HepG2 (cell line): ENCODE results near the gene DGUOK. TPM values are rescaled to one million over a fixed set of nuclear protein-coding genes. Genes with fewer than 3 reads are reported as not detected.

Experiments
- ATAC-seq: fragments of 200-7000 bp; cut with Tn5 transposase; 3 replicates; pipeline ENCODE4 v1.9.1; 2020; ENCODE audit warnings: mild to moderate bottlenecking, moderate library complexity
- BruUV-seq: library from RNA; stranded (reverse); fragments of 400-500 nt; replicated peaks from 2 replicates; lab custom pipeline; 2021; lab: Mats Ljungman, UMichigan
- CTCF ChIA-PET: fragments of 300-600 bp; formaldehyde crosslinking; extraction: SDS; loops from one replicate; lab custom pipeline; 2021; ENCODE audit warnings: low total read pairs, inconsistent platforms, low intra/inter-chr PET ratio; lab: Yijun Ruan, JAX
- POLR2A ChIA-PET: fragments of 350-600 bp; sonication (Branson Sonifier 250); formaldehyde crosslinking; loops from one replicate; lab custom pipeline; 2020; ENCODE audit warnings: antibody characterized with exemption, inconsistent platforms; lab: Yijun Ruan, JAX
- DNase-seq: peaks from one replicate; pipeline ENCODE4 v3.0.0-alpha.2; 2015; ENCODE audit warnings: low spot score
- FAIRE-seq: peaks from 3 replicates; lab custom pipeline; 2011; peaks lifted over from hg19 to GRCh38; lab: Jason Lieb, UNC
- H2AFZ ChIP-seq: one replicate; pipeline ENCODE4 v1.6.1; 2011; ENCODE audit warnings: low read length, inconsistent platforms
- H3K27ac ChIP-seq: fragments of 300-600 bp; 3 replicates; pipeline ENCODE4 v1.8.0; 2011; ENCODE audit warnings: mixed run types, mild to moderate bottlenecking, mixed read lengths, low read length, inconsistent platforms; ENCODE audit not compliant: insufficient read depth; ENCODE audit errors: extremely low read length
- H3K27me3 ChIP-seq, 2 experiments: fragments of 200-600 bp in 1 of 2; 2 replicates in 1 of 2; 3 replicates in 1 of 2; pipeline versions ENCODE4 v1.6.0 to v1.8.0; 2011; ENCODE audit warnings: low read length in 2 of 2, mild to moderate bottlenecking in 2 of 2, moderate library complexity in 2 of 2, inconsistent platforms in 1 of 2; ENCODE audit not compliant: insufficient read depth in 2 of 2, control insufficient read depth in 1 of 2
- H3K36me3 ChIP-seq, 2 experiments: fragments of 200-600 bp in 1 of 2; replicated peaks in 1 of 2; 2 replicates in 1 of 2; 3 replicates in 1 of 2; pipeline versions ENCODE4 v1.5.1 to v1.8.0; 2011; ENCODE audit warnings: low read length in 2 of 2, inconsistent platforms in 1 of 2; ENCODE audit not compliant: insufficient read depth in 2 of 2, control insufficient read depth in 1 of 2
- H3K4me1 ChIP-seq: 2 replicates; pipeline ENCODE4 v1.5.1; 2012; ENCODE audit warnings: low read length, inconsistent platforms; ENCODE audit not compliant: insufficient read depth
- H3K4me2 ChIP-seq: 2 replicates; pipeline ENCODE4 v1.6.0; 2011; ENCODE audit warnings: low read depth, low read length, inconsistent platforms
- H3K4me3 ChIP-seq, 3 experiments: fragments of 200-600 bp in 1 of 3; sonication (generic), shearing (Covaris generic) in 1 of 3; replicated peaks in 1 of 3; 2 replicates each; pipeline ENCODE4 v1.5.1; 2011 to 2016; ENCODE audit warnings: low read length in 3 of 3, inconsistent platforms in 2 of 3, low read depth in 2 of 3, mild to moderate bottlenecking in 2 of 3, control low read depth in 1 of 3, mixed read lengths in 1 of 3; ENCODE audit not compliant: insufficient read depth in 1 of 3
- H3K79me2 ChIP-seq: one replicate; pipeline ENCODE4 v1.6.1; 2011; ENCODE audit warnings: low read length, inconsistent platforms; ENCODE audit not compliant: insufficient read depth
- H3K9ac ChIP-seq: 2 replicates; pipeline ENCODE4 v1.6.0; 2011; ENCODE audit warnings: mild to moderate bottlenecking, low read depth, low read length, inconsistent platforms; ENCODE audit not compliant: insufficient read depth
- H3K9me3 ChIP-seq: 2 replicates; pipeline ENCODE4 v1.5.1; 2012; ENCODE audit warnings: mild to moderate bottlenecking, low read length
- H4K20me1 ChIP-seq: 2 replicates; pipeline ENCODE4 v1.6.0; 2011; ENCODE audit warnings: inconsistent platforms, mild to moderate bottlenecking, low read length, moderate library complexity; ENCODE audit not compliant: insufficient read depth
- DMTF1 ChIP-seq: sonication (generic); formaldehyde crosslinking; IDR thresholded peaks from 2 replicates; pipeline ENCODE4 v1.4.0; 2020; ENCODE audit warnings: mild to moderate bottlenecking, missing genetic modification reagents
- MATR3 ChIP-seq: sonication (generic); formaldehyde crosslinking; IDR thresholded peaks from 2 replicates; pipeline ENCODE4 v1.4.0; 2020; ENCODE audit warnings: missing genetic modification reagents
- MEIS1 ChIP-seq: sonication (generic); formaldehyde crosslinking; IDR thresholded peaks from 2 replicates; pipeline ENCODE4 v1.9.0; 2021; ENCODE audit warnings: mild to moderate bottlenecking, missing genetic modification reagents, moderate library complexity, borderline replicate concordance
- MTA3 ChIP-seq: sonication (generic); formaldehyde crosslinking; IDR thresholded peaks from 2 replicates; pipeline ENCODE4 v1.4.0; 2020; ENCODE audit warnings: missing genetic modification reagents
- POLR2AphosphoS5 ChIP-seq: IDR thresholded peaks from 2 replicates; pipeline ENCODE4 v1.6.1; 2012; ENCODE audit warnings: low read depth, low read length
- TBP ChIP-seq: sonication (generic); formaldehyde crosslinking; IDR thresholded peaks from 2 replicates; pipeline ENCODE4 v1.5.0; 2020; ENCODE audit warnings: missing genetic modification reagents
- ZNF121 ChIP-seq: sonication (generic); formaldehyde crosslinking; IDR thresholded peaks from 2 replicates; pipeline ENCODE4 v1.5.0; 2020; ENCODE audit warnings: mild to moderate bottlenecking, missing genetic modification reagents
- ZNF44 ChIP-seq: sonication (generic); formaldehyde crosslinking; IDR thresholded peaks from 2 replicates; pipeline ENCODE4 v1.5.1; 2020; ENCODE audit warnings: mild to moderate bottlenecking, missing genetic modification reagents
- WGBS: methylation state at CpG from one replicate; pipeline ENCODE4 v1.1.6; 2017; ENCODE audit warnings: low lambda C conversion rate; 5-methylcytosine and 5-hydroxymethylcytosine counted together
- in situ Hi-C: cut with HindIII; loops from 2 replicates; pipeline ENCODE4 v1.10.0; 2017; ENCODE audit warnings: low pct_unique_long_range_greater_than_20kb; ENCODE audit not compliant: extremely low pct_ligation_motif_present
- intact Hi-C: fragments of 100-400 bp; cut with micrococcal nuclease; formaldehyde crosslinking; loops from one replicate; pipeline ENCODE4 v1.10.0; 2022; ENCODE audit not compliant: unreplicated experiment
- polyA plus RNA-seq, 8 experiments: library from polyadenylated mRNA; depleted of rRNA in 3 of 8; stranded (reverse) in 7 of 8; unstranded in 1 of 8; fragments of >200 nt; fragmentation: Illumina TruSeq in 4 of 8; extraction: Trizol in 4 of 8; gene quantifications; 2 replicates each; pipeline versions ENCODE4 v1.2.1 to v1.2.3, GENCODE V29; 2011 to 2016; ENCODE audit warnings: low read depth in 4 of 8, missing spikeins in 1 of 8, mixed read lengths in 1 of 8; ENCODE audit not compliant: insufficient read depth in 1 of 8
- total RNA-seq, 5 experiments: library from RNA; depleted of rRNA; stranded (reverse); fragments of >200 nt; fragmentation: Illumina TruSeq; extraction: Trizol; gene quantifications; 2 replicates each; pipeline ENCODE4 v1.2.3, GENCODE V29; 2016; ENCODE audit warnings: low read depth in 1 of 5
- TF ChIP-seq, protein P1 (sequence below): sonication (generic); formaldehyde crosslinking; IDR thresholded peaks from 2 replicates; pipeline ENCODE4 v1.8.1; 2023; ENCODE audit warnings: mild to moderate bottlenecking, moderate library complexity, missing genetic modification reagents

Gene DGUOK
- total and polyA plus RNA-seq, 2 of the 13 experiments (the other 11 are each of a cell fraction or from before 2014, with no cell fraction given) = 105 to 137 TPM

DNA sequence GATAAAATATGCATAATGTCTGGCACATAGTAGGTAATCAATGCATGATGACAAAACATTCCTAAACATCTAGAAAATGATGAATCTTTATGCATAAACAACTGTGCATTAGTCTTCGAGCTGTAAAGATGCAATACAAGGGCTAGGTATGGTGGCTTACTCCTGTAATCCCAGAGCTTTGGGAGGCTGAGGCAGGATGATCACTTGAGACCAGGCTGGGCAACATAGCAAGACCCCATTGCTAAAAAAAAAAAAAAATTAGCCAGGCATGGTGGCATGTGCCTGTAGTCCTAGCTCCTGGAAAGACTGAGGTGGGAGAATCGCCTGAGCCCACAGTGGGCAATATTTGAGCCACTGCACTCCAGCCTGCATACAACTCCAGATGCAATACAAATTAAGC is 63.3 kb downstream of the DGUOK start:
- ATAC-seq (no peak), FAIRE-seq (no peak), DNase-seq (no peak)
- BruUV-seq = no TSS peak
- Histone ChIP-seq H3K27ac (no peak overlapping the region), H4K20me1 (peaks cover 12% of the 10 kb centered on the region), H3K27me3 (no peaks in the 10 kb centered on the region), H3K4me2 (no peak overlapping the region), H3K79me2 (peaks cover 77% of the 10 kb centered on the region), H3K9me3 (no peaks in the 10 kb centered on the region), H3K4me3 (no peak overlapping the region)
- in situ Hi-C loops (no loop called here), intact Hi-C loops (no loop called here)
- WGBS = 91% methylated on average over 2 of the region's 2 CpGs
- CTCF ChIA-PET = no interaction called here
- POLR2A ChIA-PET = interaction anchor here (0.6 kb wide), 1 partner anchor 850 kb away, joined by 3 read pairs; no protein-coding TSS in a partner anchor
- TF ChIP-seq ZNF44 (CRISPR knock-in tag) (no peak), DMTF1 (CRISPR knock-in tag) (no peak), ZNF121 (CRISPR knock-in tag) (peak; percentile 83; the same call in 1 of the 2 replicates), TBP (CRISPR knock-in tag) (no peak), MEIS1 (CRISPR knock-in tag) (no peak), MATR3 (CRISPR knock-in tag) (no peak), MTA3 (CRISPR knock-in tag) (no peak), POLR2AphosphoS5 (no peak)
- TF ChIP-seq, protein P1, sequence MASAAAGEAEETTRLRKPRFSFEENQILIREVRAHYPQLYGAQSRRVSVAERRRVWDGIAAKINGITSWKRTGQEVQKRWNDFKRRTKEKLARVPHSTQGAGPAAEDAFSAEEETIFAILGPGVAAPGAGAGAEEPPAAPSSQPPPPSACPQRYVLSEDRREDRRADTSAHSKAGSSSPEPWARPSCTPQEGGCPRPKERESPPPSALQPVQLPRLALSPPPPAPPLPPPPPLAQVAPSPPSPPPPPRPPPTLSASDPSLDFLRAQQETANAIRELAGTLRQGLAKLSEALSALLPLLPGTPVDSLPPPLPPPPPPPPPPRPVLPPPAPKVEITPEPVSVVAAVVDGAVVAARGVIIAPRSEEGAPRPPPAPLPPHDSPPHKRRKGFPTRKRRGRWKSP (CRISPR knock-in tag) = no peak
- TF ChIP-seq, all 625 proteins: peak for 1
- Histone ChIP-seq H2AFZ (no peak overlapping the region), H3K36me3 (peaks cover 6 to 42% of the 10 kb centered on the region in 2 experiments), H3K9ac (no peak overlapping the region), H3K4me1 (peaks cover 51% of the 10 kb centered on the region)
